GM21786 (cell line): ENCODE measurements around the gene XRCC5.

Experiments
- ATAC-seq: cut with Tn5 transposase; IDR thresholded peaks from one replicate; pipeline ENCODE4 v1.9.1; 2021; ENCODE audit not compliant: unreplicated experiment

Gene XRCC5

GRCh38 chr2:216083464-216084281 lies 25.5 kb upstream of the XRCC5 start:
- ATAC-seq: no peak

- ATAC-seq: no peak
Observed at GRCh38 chr2:216084547-216084946, 24.6 kb upstream of the XRCC5 start.

DNA sequence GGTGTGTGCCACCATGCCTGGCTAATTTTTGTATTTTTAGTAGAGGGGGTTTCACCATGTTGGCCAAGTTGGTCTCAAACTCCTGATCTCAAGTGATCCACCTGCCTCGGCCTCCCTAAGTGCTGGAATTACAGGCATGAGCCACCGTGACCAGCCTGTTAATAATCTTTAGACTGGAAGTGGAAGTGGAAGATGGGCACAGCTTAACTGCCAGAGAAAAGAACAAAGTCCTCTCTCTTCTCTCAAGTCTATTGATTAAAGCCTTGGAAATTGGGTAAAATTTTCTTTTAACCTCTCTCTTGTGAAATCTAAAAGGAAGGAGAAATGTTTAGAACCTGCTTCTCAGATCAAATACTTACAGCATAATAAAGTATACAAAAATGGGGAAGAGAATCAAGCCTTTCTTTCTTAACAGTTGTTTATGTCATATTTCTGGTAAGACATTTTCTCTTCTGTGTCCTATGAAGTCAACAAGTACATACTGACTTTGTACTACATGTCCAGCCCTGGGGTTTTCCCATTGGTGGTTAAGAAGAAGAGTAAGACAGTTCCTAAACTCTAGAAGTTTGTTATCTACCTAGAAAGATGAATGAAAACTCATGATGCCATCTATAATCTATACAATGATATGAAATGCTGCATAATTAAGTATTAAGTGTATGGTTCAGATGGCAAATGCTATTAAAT lies 22.8 kb upstream of the XRCC5 start:
- no peak for ATAC-seq

- ATAC-seq: peak; percentile 61
Observed at GRCh38 chr2:216090369-216090786, 18.8 kb upstream of the XRCC5 start.

- ATAC-seq: no peak
Observed at GRCh38 chr2:216092646-216093045, 16.5 kb upstream of the XRCC5 start.

GRCh38 chr2:216094701-216095100 lies 14.4 kb upstream of the XRCC5 start:
- ATAC-seq: no peak

GRCh38 chr2:216098421-216099334 lies 10.5 kb upstream of the XRCC5 start:
- ATAC-seq: no peak

- ATAC-seq: no peak
Observed at GRCh38 chr2:216101109-216101508, 8.0 kb upstream of the XRCC5 start.

- ATAC-seq: no peak
Observed at GRCh38 chr2:216103213-216103612, 5.9 kb upstream of the XRCC5 start.

DNA sequence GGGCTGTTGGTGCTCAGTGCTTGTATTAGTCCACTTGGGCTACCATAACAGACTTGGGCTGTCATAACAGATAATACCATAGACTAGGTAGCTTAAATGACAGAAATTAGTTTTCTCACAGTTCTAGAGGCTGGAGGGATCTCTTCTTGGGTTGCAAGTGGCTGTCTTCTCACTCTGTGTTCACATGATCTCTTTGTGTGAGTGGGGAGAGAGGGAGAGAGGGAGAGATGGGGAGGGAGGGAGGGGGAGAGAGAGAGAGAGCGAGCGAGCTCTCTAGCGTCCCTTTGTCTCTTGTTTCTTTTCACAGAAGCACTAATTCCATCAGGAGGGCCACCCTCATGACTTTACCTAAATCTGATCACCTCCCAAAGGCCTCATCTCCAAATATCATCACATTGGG lies 4.5 kb upstream of the XRCC5 start:
- ATAC-seq: no peak

GRCh38 chr2:216107320-216107719 lies 1.8 kb upstream of the XRCC5 start:
- ATAC-seq: no peak

DNA sequence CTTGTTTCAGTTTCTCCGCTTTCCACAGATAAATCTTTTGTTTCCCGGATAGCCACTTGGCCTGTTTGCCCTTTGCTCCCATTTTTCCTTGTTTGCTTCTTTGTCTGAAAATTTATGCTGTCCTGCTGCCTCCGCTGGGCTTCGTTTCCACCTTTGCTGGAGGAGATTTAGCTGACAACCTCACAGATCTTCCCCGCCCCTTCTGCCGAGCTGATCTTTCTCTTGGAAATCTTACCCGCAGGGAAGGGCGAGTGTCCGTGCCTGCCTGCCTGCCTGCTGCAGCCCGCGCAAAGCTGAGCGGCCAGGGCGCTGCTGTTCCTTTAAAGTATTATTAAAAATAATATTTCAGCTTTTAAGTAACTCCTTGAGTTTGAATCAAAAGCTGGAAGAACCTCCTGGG lies 1.4 kb upstream of the XRCC5 start:
- no peak for ATAC-seq

DNA sequence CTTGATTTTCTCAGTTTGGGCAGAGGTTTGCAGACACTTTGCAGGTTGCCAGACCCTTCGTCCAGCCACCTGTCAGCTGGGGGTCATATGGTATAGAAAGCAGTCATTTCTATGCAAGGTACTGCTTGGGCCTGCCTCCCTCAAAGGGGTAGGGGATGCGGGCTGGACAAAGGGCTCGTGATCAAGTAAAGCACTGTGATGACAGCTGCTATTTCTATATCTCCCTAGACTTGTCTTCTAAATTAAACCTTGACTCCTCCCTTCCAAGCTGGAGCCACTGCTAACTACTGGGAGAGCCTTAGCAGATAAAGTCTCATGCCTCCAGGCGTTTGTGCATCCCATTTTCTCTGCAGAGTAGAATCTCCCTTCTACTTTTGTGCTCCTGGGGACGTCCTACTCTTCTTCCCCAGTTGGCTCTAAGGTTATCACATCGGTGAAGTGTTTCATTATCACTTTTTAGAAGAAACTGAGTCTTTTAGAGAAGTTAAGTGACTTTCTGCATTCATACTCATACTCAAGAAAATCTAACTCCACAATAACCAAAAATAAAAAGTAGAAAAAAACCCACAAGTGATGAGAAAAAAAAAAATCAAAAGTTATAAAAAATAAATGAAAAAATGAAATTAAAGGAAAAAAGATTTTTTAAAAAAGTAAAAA lies 710 bp upstream of the XRCC5 start:
- no peak for ATAC-seq

GRCh38 chr2:216109962-216110614 lies 940 bp downstream of the XRCC5 start:
- no peak for ATAC-seq

DNA sequence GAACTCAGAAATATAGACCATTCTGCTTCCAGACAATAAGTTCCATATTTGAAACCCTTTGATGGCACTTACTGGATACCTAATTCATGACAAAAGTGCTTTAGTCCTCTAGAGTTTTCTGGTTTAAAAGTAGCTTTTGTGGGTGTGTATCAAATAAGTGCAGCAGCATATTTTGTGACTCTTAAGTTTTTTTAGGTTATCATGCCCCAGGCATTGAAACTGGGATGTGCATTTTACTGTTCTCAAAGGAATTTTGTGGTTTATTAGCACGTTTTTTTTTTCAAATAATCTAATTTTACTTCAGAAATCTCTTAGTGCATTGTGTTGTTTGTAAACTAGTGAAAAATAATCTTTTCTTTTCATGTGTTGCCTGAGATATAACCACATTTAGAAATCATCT lies 1.5 kb downstream of the XRCC5 start:
- no peak for ATAC-seq

DNA sequence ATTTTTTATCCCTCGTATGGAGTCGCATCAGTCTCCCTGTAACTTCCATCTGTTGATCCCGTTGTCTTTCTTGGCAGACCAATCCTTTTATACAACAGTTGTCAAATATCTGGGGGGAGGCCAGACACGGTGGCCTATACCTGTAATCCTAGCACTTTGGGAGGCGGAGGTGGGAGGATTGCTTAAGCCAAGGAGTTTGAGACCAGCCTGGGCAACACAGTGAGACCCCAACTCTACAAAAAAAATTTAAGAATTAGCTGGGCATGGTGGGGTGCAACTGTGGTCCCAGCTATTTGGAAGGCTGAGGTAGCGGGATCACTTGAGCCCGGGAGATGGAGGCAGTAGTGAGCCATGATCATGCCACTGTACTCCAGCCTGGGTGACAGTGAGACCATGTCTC lies 2.0 kb downstream of the XRCC5 start:
- ATAC-seq: no peak

DNA sequence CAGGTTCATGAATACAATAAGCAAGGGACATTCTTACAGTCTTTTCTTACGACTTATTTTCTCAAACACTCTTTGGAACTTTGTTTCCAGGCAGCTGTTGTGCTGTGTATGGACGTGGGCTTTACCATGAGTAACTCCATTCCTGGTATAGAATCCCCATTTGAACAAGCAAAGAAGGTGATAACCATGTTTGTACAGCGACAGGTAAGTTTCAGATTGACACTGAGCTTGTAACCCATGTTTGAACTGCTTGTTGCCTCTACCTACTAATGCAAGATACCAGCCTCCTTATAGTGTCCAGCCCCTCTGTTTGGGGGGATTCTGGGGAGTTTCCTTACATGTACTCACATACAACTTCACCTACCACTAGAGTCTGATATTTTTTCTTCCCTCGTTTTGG lies 3.8 kb downstream of the XRCC5 start:
- no peak for ATAC-seq

- ATAC-seq: peak; percentile 73
Observed at GRCh38 chr2:216113572-216113971, 4.4 kb downstream of the XRCC5 start.

DNA sequence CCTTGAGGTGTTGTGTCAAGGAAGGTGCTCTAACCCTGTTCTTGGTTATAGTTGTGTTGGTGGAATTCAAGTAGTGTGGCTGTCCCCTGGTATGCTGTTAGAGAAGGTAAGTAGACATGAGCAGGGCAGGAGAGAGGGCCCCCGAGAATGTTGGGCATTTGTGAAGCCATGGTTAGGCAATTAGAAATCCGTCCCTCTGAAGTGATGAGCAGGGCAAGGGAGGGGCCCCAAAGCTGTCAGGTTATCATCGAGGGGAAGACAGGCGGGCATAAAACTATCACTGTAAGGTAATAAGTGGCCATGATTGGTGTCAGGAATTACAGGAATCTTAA lies 5.2 kb downstream of the XRCC5 start:
- no peak for ATAC-seq

DNA sequence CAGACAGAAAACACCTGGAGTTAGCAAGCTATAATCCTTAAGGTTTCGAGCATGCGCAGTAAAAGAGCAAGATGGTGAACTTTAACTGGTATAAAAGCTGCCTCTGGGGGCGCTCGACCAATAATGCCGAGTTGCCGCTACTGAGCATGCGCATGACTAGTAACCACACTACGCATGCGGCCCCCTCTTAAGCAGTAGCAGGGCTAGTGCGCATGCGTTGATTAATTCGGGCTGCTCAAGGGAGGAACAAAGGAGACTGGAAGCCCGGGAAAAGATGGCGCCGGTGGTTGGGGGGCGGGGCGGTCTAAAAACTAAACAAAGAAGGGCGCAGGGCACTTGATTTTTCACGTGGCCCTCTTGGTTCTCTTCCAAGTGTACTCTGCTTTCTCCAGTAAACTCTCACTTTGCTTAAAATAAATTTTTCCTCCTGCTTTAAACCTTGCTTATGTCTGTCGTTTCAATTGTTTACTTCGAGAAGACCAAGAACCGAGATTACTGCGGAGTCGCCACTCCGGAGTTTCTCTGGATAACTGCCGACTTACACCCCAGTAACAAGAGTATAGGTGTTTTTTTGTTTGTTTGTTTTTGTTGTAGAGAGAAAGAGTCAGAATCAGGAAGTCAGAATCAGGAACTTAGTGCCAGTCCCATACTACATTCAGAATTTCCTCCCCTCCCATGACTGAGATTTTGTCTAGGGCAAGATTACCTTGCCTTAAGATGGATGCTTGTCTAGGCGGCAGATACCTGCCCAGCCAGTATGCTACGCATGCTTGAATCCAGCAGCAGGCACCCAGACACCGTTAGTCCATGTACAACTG lies 5.8 kb downstream of the XRCC5 start:
- peak; percentile 44 for ATAC-seq
